Skeletal muscle tissue (tissue), 5 donors: ENCODE data around the gene RPS6KA1. TPM values are rescaled to one million over a fixed set of nuclear protein-coding genes. Genes with fewer than 3 reads are reported as not detected.
"Not testable (repeated sequence)": the region's sequence is repeated elsewhere in the genome, so short reads cannot be mapped to it uniquely, and the experiment has no call there.

Experiments used
- H3K27ac ChIP-seq: one replicate; pipeline ENCODE4 v1.7.0; 2013; ENCODE audit warnings: mild to moderate bottlenecking, low read depth, low read length, inconsistent platforms
- H3K27me3 ChIP-seq, 3 donors: one replicate each; pipeline ENCODE4 v1.7.0; 2013; ENCODE audit warnings: low read length in 3 of 3; ENCODE audit not compliant: control insufficient read depth in 3 of 3, insufficient read depth in 3 of 3
- H3K36me3 ChIP-seq, 3 donors: one replicate each; pipeline ENCODE4 v1.7.0; 2013; ENCODE audit warnings: low read length in 3 of 3; ENCODE audit not compliant: control insufficient read depth in 3 of 3, insufficient read depth in 3 of 3
- H3K4me1 ChIP-seq, 3 donors: one replicate each; pipeline ENCODE4 v1.7.0; 2013; ENCODE audit warnings: low read length in 3 of 3, mild to moderate bottlenecking in 3 of 3; ENCODE audit not compliant: control insufficient read depth in 3 of 3, insufficient read depth in 3 of 3
- H3K4me3 ChIP-seq, 3 donors: one replicate each; pipeline ENCODE4 v1.7.0; 2013; ENCODE audit warnings: low read length in 3 of 3
- H3K9ac ChIP-seq, 3 donors: one replicate each; pipeline ENCODE4 v1.7.0; 2013; ENCODE audit warnings: low read length in 3 of 3, mild to moderate bottlenecking in 3 of 3, moderate library complexity in 2 of 3, low read depth in 1 of 3
- H3K9me3 ChIP-seq, 3 donors: one replicate each; pipeline ENCODE4 v1.7.0; 2013; ENCODE audit warnings: low read length in 3 of 3; ENCODE audit not compliant: control insufficient read depth in 3 of 3
- small RNA-seq: library from RNA; depleted of rRNA; stranded (forward); fragments of <200 nt; gene quantifications from one replicate; pipeline ENCODE3, GENCODE V24; 2014
- total RNA-seq: library from RNA; depleted of rRNA; stranded (reverse); fragments of >200 nt; gene quantifications from one replicate; pipeline ENCODE4 v1.2.3, GENCODE V29; 2014
- donor health status: Osteomylitis.

RPS6KA1 gene
- total RNA-seq, 1 donor from 2014 or later = 8.9 TPM

GRCh38 chr1:26607186-26607585 lies 77.6 kb downstream of the RPS6KA1 start:
- no peaks in the 10 kb centered on the region for H3K27me3 ChIP-seq
- H3K4me1 ChIP-seq = no peaks in the 10 kb centered on the region
- H3K4me3 ChIP-seq = no peak overlapping the region

GRCh38 chr1:26608895-26609294 lies 79.3 kb downstream of the RPS6KA1 start:
- no peaks in the 10 kb centered on the region for H3K36me3 ChIP-seq
- H3K4me1 ChIP-seq = no peaks in the 10 kb centered on the region
- no peak overlapping the region for H3K4me3 ChIP-seq
- no peaks in the 10 kb centered on the region for H3K9me3 ChIP-seq
- H3K27me3 ChIP-seq = no peaks in the 10 kb centered on the region
- H3K27ac ChIP-seq = no peak overlapping the region
- H3K9ac ChIP-seq = no peak overlapping the region

More at GRCh38 chr1:26607186-26607585, 77.6 kb downstream of the RPS6KA1 start:
- Histone ChIP-seq H3K9ac (no peak overlapping the region), H3K27ac (no peak overlapping the region), H3K9me3 (no peaks in the 10 kb centered on the region), H3K36me3 (no peaks in the 10 kb centered on the region)

- H3K27ac ChIP-seq = no peak overlapping the region
- H3K27me3 ChIP-seq = no peaks in the 10 kb centered on the region
- H3K9ac ChIP-seq = no peak overlapping the region
- no peaks in the 10 kb centered on the region for H3K36me3 ChIP-seq
- no peaks in the 10 kb centered on the region for H3K9me3 ChIP-seq
- no peaks in the 10 kb centered on the region for H3K4me1 ChIP-seq
- no peak overlapping the region for H3K4me3 ChIP-seq
These were observed 81.2 kb downstream of the RPS6KA1 start for GRCh38 chr1:26610781-26611180.

GRCh38 chr1:26612627-26613026 lies 83.1 kb downstream of the RPS6KA1 start:
- not testable (repeated sequence) for H3K27ac ChIP-seq, H3K36me3 ChIP-seq, H3K9ac ChIP-seq, H3K27me3 ChIP-seq, H3K9me3 ChIP-seq, H3K4me3 ChIP-seq, H3K4me1 ChIP-seq

GRCh38 chr1:26614655-26615411 lies 85.3 kb downstream of the RPS6KA1 start:
- Histone ChIP-seq H3K4me1 (peaks cover under 1 to 6% (median 3%) of the 10 kb centered on the region in 3 donors), H3K27me3 (no peaks in the 10 kb centered on the region), H3K27ac (no peak overlapping the region), H3K36me3 (no peaks in the 10 kb centered on the region), H3K9ac (no peak overlapping the region), H3K4me3 (no peak overlapping the region), H3K9me3 (no peaks in the 10 kb centered on the region)

GRCh38 chr1:26616881-26617280 lies 87.3 kb downstream of the RPS6KA1 start:
- Histone ChIP-seq H3K4me3 (no peak overlapping the region), H3K27ac (no peak overlapping the region), H3K9ac (no peak overlapping the region)

GRCh38 chr1:26618561-26618960 lies 89.0 kb downstream of the RPS6KA1 start:
- Histone ChIP-seq H3K36me3 (no peaks in the 10 kb centered on the region), H3K27me3 (no peaks in the 10 kb centered on the region), H3K9me3 (no peaks in the 10 kb centered on the region), H3K4me3 (no peak overlapping the region), H3K27ac (no peak overlapping the region), H3K9ac (no peak overlapping the region), H3K4me1 (peaks cover 5 to 11% (median 6%) of the 10 kb centered on the region in 3 donors)

More at GRCh38 chr1:26616881-26617280, 87.3 kb downstream of the RPS6KA1 start:
- Histone ChIP-seq H3K4me1 (peaks cover 5 to 11% (median 6%) of the 10 kb centered on the region in 3 donors), H3K9me3 (no peaks in the 10 kb centered on the region), H3K27me3 (no peaks in the 10 kb centered on the region), H3K36me3 (no peaks in the 10 kb centered on the region)

Small RNAs within 50 kb of the gene (small RNA-seq; reads per million reads assigned to genes)
- gene MIR1976 (not detected), gene RF00019 (not detected), gene RNU7-29P (not detected)

Other genes starting within 250 kb of the RPS6KA1 start
- 4.2 TPM for gene SH3BGRL3, start 249.7 kb upstream of the RPS6KA1 start, total RNA-seq
- 2.1 TPM for gene UBXN11, start 223.1 kb upstream of the RPS6KA1 start, total RNA-seq
- gene CD52, start 211.8 kb upstream of the RPS6KA1 start, total RNA-seq = not detected
- gene CRYBG2, start 175.6 kb upstream of the RPS6KA1 start, total RNA-seq = not detected
- not detected for gene ZNF683, start 157.0 kb upstream of the RPS6KA1 start, total RNA-seq
- not detected for gene LIN28A, start 118.9 kb upstream of the RPS6KA1 start, total RNA-seq
- 23.5 TPM for gene DHDDS, start 97.4 kb upstream of the RPS6KA1 start, total RNA-seq
- gene HMGN2, start 57.3 kb upstream of the RPS6KA1 start, total RNA-seq = 362 TPM
- gene ARID1A, start 166.3 kb downstream of the RPS6KA1 start, total RNA-seq = 18.8 TPM